ENCODE data around the gene HGF.

The HGF gene

DNA sequence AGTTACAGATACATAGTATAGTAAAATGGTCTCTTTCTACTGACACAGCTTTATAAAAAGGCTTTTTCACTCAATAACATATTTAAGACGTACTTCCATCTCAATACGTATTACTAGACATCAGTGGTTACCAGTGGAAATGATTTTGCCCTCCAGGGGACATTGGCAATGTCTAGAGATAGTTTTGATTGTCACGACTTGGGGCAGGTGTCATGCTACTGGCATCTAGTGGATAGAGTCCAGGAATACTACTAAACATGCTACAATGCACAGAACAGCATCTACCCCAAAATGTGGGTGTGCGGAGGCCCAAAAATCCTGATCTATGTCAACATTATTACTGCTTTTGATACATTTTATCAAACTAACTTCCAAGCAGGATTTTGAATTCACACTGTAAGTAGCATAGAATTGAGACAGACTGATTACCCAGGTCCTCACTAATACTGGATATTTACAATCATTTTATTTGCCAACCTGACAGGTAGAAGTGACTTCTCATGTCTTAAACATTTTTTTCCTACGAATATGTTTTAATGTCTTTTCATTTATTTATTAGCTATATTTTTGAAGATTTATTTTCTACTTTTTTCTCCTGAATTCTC lies 53.8 kb downstream of the HGF start:
- peak; percentile 52 for DNase-seq

DNA sequence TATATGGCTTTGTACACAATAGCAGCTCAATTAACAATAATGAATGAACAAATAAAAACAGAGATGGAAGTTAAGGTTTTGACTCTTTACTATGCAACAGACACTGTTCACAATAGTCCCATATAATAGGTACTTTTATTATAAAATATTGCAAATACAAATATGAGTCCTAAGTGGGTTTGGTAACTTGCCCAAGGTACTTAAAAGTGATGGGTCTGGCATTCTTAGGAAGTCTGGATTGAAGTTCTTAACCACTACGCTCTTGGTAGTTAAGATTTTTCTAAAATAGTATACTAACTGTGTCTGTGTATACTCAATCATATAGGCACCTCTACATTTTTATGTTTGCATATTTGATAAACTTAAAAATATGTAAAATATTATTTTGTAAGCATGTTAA lies 55.5 kb downstream of the HGF start:
- no peak for DNase-seq

DNA sequence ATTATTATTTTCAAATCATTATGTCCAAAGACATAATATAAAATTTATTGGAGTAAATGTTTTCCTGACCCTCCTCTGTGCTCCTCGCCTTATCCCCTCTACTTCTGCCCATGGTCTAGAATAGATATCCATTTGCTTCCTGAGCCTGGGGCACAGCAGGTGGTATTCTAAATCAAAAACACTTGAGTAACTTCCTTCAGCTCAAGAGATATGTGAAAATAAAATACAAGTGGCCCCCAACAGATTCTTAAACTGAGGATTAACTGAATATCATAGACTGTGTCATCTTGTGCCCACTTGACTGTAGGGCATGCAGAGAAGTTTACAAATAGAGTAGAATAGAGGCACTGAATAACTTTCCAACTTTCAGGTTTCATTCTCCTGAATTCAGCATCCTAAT lies 59.1 kb downstream of the HGF start:
- DNase-seq = no peak

DNA sequence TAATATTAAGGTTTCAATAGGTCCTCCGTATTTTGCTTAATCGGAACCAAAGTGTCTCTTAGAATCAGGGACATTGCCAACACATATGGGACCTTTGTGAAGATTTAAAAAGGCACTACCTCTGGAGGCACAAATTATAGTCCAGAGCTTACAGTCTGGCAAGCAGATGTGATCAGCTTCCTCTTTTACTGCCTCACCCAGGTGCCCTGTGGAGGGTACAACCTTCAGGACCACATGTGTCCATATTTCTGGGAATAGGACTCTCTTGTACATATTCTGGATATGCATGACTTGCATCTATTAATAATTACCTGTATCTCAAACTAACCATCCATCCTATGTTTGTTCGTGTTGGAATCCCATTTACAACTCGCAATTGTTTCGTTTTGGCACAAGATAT lies 60.0 kb downstream of the HGF start:
- DNase-seq = no peak

GRCh38 chr7:81707966-81708365 lies 61.9 kb downstream of the HGF start:
- no peak for DNase-seq

DNA sequence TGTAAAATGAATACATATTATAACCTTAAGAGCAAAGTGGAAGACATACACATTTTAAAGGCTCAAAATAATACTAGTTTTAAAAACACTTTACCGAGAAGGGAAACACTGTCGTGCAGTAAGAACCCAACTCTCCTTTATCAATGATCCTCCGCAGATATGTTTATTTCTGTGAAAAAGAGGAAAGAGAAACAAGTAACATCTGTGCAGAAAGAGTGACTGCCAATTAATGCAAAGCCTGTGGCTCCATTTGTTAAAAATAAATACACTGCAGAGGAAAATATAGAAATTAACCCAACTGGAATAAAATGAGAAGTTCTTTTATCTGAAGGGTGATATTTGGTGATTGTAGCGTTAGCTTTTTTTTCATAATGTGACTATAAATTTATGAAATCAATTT lies 62.7 kb downstream of the HGF start:
- no peak for DNase-seq

DNA sequence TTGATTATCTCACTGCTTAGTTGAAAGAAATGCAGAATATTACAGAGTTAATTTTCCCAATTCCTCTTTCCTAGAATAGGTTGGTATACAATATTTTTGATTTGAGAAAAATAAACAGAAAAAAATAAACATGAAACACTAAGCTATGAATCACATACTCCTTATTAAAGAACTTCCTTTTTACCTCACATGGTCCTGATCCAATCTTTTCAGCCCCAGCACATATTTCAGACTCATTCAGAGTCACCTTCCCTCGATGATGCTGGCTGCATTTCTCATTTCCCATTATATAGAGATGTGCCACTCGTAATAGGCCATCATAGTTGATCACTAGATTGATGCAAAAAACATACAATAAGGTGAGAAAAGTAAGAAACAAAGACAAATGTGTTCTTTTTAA lies 64.6 kb downstream of the HGF start:
- DNase-seq = no peak

DNA sequence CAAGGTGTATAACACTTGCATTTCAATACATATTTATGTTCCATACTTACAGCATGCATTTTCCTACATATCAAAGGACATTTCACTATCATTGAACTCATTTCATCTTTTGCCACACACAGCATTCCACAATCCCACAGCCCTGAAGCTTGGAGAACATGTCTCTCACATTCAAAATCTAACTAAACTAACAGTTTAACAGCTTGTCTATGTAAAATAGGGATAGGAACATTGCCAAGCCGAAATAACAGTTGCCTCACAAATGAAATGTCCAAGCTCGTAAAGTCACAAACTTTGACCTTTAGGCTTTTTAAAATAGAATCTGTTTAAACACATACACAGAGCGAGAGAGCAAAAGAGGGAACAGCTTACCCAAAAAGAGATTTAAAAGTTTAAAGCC lies 65.3 kb downstream of the HGF start:
- DNase-seq = no peak

DNA sequence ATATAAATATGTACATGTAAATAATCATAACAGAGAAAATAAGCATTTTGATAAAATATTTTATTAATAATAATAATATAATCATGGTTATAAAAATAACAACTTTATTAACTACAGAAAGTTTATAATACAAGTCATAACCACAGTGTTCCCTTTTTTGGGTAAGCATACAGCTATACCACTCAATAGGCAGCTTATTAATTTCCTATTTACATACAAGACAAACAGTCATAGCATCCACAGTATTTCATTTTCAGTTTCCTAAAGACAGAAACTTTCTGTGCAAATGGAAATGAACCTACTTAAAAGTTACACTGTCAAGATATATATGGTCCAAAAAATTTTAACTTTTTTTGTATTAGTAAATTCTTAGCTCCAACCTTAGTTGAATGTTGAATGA lies 70.9 kb downstream of the HGF start:
- DNase-seq = no peak

DNA sequence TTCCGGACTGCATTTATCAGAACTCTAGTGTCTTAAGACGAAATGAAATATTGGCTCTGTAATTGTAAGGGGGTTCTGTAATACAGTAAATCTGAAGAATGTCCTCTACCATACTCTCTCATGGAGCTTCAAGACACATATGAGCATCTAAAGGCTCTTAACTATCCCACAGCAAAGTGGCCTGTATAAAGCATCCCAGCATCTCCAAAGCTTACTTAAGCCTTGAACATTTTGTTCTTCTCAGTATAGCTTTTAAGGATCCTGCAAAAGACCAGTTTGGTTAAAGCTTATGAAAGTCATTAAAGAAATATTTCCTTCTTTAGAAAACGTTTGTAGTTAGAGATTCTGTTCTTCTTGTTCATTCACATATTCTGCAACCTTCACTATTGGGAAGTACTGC lies 75.1 kb downstream of the HGF start:
- no peak for DNase-seq

DNA sequence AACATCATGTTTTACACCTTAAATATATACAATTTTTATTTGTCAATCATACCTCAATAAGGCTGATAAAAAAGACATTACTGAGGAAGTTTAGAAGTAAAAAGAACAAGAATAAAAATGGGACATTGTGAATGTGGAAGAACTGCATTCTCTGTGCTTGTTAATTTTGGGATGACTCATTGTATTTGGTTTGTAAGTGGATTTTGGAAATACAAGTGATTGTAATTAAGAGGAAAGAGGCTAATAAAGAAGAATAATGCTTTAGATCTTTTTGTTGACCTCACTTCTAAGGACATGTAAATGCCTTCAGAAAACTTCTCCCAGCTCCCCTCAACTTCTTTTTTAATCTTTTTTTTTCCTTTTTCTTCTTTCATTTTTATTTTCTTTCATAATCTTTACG lies 76.0 kb downstream of the HGF start:
- DNase-seq = no peak

GRCh38 chr7:81693080-81693479 lies 76.8 kb downstream of the HGF start:
- DNase-seq = no peak

DNA sequence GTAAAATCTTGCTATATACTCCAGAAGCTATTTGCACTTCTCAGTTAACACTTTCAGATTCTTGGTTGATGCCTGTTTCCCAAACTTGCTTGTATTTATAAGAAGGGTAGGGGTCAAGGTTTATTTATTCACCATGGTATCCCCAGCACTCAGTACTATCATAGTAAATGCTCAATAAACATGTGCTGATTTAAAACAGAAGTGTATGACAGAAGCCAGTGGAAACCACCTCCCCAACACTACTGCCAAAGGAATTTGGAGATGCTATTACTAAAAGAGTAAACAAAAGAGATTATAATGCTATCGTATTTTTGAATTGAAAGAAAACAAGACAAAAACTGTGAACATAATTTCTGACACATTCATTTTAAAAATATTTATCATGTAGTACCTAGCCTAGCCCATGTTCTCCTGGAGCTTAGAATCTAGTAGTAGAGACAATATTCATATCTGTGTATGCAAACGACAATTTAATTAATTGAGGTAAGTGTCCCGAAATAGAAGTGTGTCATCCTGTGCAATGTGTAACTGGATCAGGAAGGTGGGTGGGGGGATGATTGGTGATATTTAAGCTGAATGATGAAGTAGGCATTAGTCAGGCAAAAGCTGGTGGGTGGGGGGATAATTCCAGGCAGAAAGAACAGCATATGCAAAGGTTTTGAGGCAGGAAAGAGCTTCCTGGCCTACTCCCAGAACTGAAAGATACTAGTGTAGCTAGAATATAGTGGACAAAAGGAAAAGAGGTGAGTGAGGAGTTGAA lies 77.5 kb downstream of the HGF start:
- no peak for DNase-seq

- DNase-seq = no peak
Observed at GRCh38 chr7:81691199-81691821, 78.5 kb downstream of the HGF start.

DNA sequence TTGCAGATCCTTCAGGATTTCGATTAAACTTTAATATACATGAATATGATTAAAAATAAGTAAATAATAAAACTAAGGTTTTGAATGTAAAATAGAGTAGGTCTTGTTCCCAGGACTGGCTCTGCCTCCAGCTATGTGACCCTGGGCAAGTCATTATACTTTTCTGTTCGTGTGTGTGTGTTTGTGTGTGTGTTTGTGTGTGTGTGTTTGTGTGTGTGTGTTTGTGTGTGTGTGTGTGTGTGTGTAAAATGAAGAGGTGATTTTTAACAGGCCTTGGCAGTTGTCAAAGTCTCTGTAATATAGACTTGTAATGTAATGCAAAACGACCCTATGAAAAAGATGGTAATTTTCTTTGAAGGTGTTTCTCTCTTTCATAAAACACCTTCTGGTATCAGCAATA lies 79.2 kb downstream of the HGF start:
- no peak for DNase-seq

DNA sequence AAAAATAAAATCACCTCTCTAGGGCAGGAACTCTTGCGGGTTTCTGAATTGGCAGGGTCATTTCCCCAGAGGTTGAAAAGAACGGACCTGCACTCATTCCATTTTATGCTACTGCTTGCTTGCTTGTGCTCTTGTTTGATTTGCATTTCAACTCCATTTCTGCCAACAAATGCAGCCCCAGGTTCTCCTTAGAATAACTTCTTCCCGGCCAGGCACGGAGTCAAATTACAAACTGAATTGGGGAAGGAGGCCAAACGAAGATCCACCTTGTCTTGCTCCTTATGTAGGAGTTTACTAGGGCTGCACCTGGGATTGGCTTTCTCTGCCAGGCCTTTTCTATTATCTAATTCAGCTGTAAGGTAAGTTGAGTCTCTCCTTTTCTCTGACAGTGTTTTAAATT lies 79.6 kb downstream of the HGF start:
- DNase-seq = peak; percentile 24

GRCh38 chr7:81688622-81689411 lies 81.0 kb downstream of the HGF start:
- peak; percentile 17 for DNase-seq

DNA sequence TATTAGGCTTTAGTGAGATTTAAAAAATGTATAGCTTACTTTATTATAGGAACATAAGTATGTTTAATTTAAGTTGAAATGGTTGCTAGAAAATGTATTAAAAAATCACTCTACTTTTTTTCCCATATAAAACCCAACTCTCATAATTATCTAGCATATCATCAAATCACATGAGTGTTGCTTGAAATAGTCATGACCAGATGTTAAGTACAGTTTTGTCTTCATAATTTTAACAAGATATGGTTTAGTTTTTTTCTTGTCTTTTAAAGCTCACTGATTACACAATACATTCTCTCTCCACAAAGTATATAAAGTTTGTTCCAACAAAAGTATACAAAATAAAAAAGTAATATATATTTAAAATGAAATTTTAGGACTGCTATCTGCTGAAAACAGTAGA lies 82.8 kb downstream of the HGF start:
- no peak for DNase-seq

DNA sequence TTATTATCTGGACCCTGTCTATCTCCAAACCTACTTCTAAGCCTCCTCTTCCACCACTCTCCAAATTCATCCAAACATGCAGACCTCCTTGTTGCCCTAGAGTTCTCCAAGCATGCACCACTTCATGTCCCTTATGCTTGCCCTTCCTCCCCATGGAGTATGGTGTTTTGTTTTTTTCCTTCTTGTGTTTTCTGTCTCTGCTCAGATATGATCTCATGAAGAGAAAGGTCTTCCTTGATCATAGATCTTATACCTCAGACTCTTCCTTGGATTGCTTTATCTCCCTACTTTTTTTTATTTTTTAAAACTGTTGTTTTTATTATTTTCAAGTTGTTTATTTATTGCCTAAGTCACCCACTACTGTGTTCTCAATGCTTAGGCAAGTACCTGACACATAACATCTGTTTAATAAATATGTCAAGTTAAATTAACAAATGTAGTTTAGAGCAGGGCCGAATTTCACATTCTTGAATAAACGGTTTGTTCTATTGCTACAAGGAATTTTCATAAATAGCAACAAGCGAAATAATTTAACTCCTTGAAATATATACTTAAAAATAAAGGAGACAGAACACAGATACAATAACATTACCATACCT lies 84.5 kb downstream of the HGF start:
- no peak for DNase-seq

GRCh38 chr7:81684514-81685269 lies 85.2 kb downstream of the HGF start:
- DNase-seq = peak; percentile 99

DNA sequence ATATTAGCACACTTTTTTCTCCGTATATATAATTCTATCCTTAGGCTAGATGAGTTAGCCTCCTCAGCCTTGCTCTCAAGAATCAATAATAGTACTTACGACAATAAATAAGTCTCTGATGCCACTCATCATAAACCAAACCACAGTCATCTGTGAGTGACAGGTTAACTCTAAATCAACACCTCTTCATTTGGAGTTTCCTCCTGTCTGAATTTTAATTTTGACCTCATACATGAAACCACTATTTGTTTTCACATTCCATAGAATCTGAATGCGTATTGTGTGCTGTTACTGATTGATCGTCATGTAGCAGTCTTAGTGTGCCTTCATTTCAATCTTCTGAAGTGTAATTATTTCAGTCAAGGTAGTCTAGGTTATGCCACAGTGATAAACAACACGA lies 85.8 kb downstream of the HGF start:
- DNase-seq = no peak

DNA sequence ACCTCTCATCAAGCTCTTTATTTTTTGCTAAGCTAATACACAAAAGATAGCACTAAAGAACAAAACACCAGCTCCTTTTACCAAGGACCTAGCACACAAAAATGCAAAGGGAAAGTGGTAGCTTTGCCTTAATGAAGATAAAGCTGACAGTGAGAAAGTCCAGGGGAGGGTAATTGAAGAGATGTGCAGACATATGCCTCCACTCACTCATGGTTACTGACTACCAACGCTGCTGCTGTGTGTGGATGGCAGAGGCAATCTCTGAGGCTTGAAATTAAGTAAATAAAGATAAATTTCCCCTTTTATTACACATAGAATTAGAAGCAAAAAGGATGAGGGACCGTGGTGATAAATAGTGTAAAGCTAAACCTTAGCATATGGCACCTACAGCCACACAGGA lies 87.0 kb downstream of the HGF start:
- peak; percentile 49 for DNase-seq

DNA sequence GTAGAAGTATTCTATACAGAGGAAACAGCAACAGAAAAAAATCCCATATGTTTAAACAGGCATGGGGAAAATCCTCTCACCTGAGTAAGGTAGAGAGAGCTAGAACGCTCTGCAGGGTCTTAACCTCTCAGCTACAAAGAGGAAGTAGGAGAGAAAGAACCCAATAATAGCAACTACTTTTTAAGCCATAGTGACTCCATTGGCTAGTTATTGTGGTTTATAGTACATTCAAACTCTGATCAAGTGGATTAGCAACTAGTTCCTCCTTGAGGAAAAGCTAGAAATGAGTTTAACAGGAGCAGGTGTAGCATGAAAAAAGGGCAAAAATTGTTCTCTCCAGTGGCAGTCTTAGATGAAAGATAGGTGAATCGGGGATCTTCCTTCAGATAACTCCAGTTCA lies 89.7 kb downstream of the HGF start:
- DNase-seq = no peak

All from NCI-H2171 treated with DMSO at 0.1 percent for 48 hours (cell line).